DMS79 (cell line): ENCODE measurements around the gene HOXD10.

ENCODE experiments used
- DNase-seq: peaks from one replicate; lab custom pipeline; 2025; lab: John Stamatoyannopoulos, UW

The HOXD10 gene

GRCh38 chr2:176115883-176116813 is at the start of gene HOXD10:
Gene HOXD10 (plus strand): TSS chr2:176116778. CDS start chr2:176116834, 56 bp downstream.
- DNase-seq: peak; percentile 65

GRCh38 chr2:176067589-176068418 is 48.8 kb upstream of the HOXD10 start:
- DNase-seq: no peak

GRCh38 chr2:176068419-176068832 is 48.2 kb upstream of the HOXD10 start:
- no peak for DNase-seq

GRCh38 chr2:176071330-176072291 is 45.0 kb upstream of the HOXD10 start:
- DNase-seq: no peak

GRCh38 chr2:176072292-176072669 is 44.3 kb upstream of the HOXD10 start:
- DNase-seq: no peak

GRCh38 chr2:176072951-176073904 is 43.4 kb upstream of the HOXD10 start:
- DNase-seq: no peak

GRCh38 chr2:176074919-176075425 is 41.6 kb upstream of the HOXD10 start:
- peak; percentile 65 for DNase-seq

GRCh38 chr2:176075481-176075880 is 41.1 kb upstream of the HOXD10 start:
- no peak for DNase-seq

- no peak for DNase-seq
Measured at GRCh38 chr2:176076063-176076462, 40.5 kb upstream of the HOXD10 start.

GRCh38 chr2:176076796-176077195 is 39.8 kb upstream of the HOXD10 start:
- no peak for DNase-seq

GRCh38 chr2:176078541-176079284 is 37.9 kb upstream of the HOXD10 start:
- DNase-seq: peak; percentile 65

- DNase-seq: peak; percentile 50
Measured at GRCh38 chr2:176079285-176079830, 37.2 kb upstream of the HOXD10 start.

- no peak for DNase-seq
Measured at GRCh38 chr2:176079831-176080539, 36.6 kb upstream of the HOXD10 start.

- no peak for DNase-seq
Measured at GRCh38 chr2:176080540-176081375, 35.8 kb upstream of the HOXD10 start.

GRCh38 chr2:176081376-176081836 is 35.2 kb upstream of the HOXD10 start:
- no peak for DNase-seq

GRCh38 chr2:176081837-176082524 is 34.6 kb upstream of the HOXD10 start:
- DNase-seq: no peak

GRCh38 chr2:176082525-176082823 is 34.1 kb upstream of the HOXD10 start:
- no peak for DNase-seq
